GM19035 (cell line): ENCODE results near the gene MTMR2.

ENCODE experiments used
- ATAC-seq: cut with Tn5 transposase; IDR thresholded peaks from one replicate; pipeline ENCODE4 v1.9.1; 2021; ENCODE audit not compliant: unreplicated experiment

MTMR2 gene

GRCh38 chr11:95918720-95919119, 5.2 kb downstream of the MTMR2 start:
- ATAC-seq, result no peak

- ATAC-seq, result no peak
These were observed 5.9 kb downstream of the MTMR2 start for GRCh38 chr11:95918056-95918455.

GRCh38 chr11:95917193-95918036, 6.5 kb downstream of the MTMR2 start:
- no peak for ATAC-seq

DNA sequence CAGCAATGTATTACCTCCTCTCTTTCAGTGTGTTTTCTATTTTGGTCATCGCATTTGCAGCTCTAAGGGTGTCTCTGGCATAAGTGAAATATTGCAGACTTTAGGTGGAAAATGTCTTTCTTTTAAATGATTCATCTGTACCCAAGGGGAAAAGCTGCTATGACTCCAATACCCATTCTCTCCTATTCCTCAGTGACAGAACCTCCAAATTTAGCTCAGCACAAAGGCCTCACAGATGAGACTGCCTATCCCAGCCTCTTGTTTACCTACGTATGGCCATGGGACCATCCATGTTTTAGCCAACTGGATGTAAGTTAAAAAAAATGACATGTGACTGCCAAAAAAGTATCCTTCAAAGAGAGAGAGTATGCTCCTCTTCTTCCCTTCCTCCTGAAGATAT, 7.9 kb downstream of the MTMR2 start:
- no peak for ATAC-seq

- ATAC-seq, result no peak
These were observed 8.9 kb downstream of the MTMR2 start for GRCh38 chr11:95915051-95915450.

GRCh38 chr11:95913830-95914615, 9.9 kb downstream of the MTMR2 start:
- no peak for ATAC-seq

DNA sequence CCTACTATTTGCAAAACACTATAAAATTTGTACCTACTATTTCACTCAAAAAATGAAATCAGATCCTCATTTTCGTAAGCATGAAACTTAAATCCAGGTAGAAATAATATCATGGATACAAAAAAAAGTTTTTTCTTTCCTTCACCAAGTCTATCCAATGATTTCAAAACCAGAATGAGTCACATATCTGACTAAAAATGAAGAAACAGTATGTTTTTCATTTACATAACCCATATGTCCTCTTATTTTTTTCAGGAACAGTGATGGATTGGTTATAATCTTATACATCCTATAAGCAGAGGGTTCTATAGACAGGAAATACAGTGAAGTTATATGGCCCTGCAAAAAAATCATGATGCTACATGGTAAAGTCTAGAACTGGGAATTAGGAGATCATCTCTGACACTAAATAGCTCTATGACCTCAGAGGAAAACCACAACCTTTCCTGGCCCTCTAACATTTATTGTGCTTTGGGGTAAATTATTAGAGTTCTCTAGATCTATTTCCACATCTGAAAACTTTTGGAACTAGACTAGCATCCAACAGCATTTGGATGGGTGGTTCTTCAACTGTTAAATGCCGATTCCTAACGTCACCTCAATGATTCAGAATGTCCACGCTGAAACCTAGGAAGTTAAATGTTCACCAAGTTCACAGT, 10.9 kb downstream of the MTMR2 start:
- no peak for ATAC-seq

- ATAC-seq, result no peak
These were observed 12.5 kb downstream of the MTMR2 start for GRCh38 chr11:95911369-95911759.

GRCh38 chr11:95910638-95911368, 13.1 kb downstream of the MTMR2 start:
- ATAC-seq, result no peak

DNA sequence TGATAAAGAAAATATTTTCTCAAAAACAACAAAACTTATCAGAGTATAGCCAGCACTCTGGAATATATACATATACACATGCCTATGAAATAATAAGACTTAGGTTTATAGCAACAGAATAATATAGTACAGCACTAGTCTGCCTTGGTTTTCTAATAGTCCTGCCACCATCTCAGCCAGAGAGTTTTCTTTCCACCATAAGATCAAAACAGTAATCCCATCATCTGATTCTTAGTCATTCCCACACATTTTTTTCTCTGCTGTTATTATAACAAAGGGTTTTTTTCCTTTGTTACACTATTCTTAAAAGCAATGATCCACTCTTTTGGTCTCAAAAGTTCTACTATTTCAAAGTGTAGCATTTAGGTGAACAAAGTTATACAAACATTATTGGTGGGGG, 15.1 kb downstream of the MTMR2 start:
- ATAC-seq, result no peak

GRCh38 chr11:95907476-95907875, 16.4 kb downstream of the MTMR2 start:
- ATAC-seq, result no peak

DNA sequence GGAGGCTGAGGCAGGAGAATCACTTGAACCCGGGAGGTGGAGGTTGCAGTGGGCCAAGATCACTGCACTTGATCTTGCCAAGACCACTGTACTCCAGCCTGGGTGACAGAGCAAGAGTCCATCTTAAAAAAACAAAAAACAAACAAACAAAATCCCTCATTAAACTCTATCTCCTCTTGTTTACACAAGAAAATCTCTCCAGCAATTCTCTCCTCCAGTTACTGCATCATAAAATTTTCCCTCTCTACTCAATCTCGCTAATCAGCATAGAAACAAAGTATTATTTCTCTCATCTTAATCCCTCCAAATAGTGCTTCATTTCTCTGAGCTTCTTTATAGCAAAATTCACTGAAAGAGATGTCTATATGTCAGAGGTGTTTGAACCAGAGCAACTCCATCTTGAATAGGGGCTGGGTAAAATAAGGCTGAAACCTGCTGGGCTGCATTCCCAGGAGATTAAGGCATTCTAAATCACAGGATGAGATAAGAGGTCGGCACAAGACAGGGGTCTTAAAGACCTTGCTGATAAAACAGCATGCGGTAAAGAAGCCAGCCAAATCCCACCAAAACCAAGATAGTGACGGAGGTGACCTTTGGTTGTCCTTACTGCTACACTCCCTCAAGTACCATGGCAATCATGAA, 19.8 kb downstream of the MTMR2 start:
- ATAC-seq, result no peak

DNA sequence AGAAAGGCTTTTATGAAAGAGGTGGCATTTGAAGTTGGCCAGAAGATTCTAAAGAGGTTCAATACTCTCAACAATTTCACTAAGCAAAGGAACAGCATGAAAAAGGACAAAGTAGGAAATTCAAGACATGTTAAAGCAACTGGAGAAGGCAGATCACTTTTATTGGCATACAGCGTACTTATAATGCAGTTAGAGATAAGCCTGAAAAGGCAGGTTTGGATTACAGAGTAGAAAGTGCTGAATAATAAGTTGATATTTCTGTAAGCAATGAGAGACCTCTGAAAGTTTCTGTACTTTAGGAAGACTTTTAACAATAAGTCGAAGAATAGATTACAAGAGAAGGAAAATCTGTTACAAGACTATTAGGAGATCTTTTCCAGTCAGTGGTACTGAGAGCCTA, 25.1 kb downstream of the MTMR2 start:
- no peak for ATAC-seq

GRCh38 chr11:95897731-95898130, 26.2 kb downstream of the MTMR2 start:
- ATAC-seq, result no peak

GRCh38 chr11:95895815-95896214, 28.1 kb downstream of the MTMR2 start:
- ATAC-seq, result no peak

- no peak for ATAC-seq
These were observed 30.9 kb downstream of the MTMR2 start for GRCh38 chr11:95892892-95893570.

DNA sequence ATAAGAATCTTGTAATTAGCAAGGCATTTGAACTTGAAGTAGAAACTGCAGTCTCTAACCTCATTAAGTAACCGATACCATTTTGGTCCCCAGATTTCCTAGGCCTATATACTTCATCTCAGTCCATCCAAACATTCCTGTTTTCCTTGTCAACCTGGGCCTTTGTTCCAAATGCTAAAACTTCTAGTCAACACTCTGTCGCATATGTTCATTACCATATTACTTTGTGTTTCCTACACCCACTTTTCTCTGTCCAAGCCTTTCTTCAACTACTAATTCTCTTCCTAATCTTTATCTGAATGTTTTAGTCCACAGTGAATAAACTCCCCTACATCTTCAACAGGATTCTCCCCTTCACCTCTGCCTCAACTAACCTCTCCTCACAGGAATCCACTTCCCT, 31.4 kb downstream of the MTMR2 start:
- no peak for ATAC-seq

- ATAC-seq, result no peak
These were observed 32.3 kb downstream of the MTMR2 start for GRCh38 chr11:95891423-95892170.

DNA sequence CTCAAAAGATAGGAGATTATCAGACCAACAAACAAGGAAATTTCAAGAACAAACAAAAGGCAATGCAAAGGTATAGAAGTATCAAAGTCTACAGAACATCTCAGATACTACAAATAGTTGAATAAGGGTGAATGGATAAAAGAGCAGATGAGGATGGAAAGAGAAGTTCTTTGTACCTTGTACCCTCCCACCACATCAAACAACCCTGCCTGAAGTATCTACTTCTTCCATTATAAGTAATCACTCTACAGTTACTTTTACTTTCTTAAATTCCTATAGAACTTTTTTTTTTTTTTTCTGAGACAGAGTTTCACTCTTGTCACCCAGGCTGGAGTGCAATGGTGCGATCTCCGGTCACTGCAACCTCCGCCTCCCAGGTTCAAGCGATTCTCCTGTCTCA, 35.1 kb downstream of the MTMR2 start:
- no peak for ATAC-seq
